ENCODE measurements around the gene ELL. TPM values are rescaled to one million over a fixed set of nuclear protein-coding genes. Genes with fewer than 3 reads are reported as not detected.
A peak's percentile ranks its signal among the peaks of the same experiment; 100 is the strongest.

ELL gene
- total RNA-seq, 1 experiment from 2014 or later, result 22.9 TPM

DNA sequence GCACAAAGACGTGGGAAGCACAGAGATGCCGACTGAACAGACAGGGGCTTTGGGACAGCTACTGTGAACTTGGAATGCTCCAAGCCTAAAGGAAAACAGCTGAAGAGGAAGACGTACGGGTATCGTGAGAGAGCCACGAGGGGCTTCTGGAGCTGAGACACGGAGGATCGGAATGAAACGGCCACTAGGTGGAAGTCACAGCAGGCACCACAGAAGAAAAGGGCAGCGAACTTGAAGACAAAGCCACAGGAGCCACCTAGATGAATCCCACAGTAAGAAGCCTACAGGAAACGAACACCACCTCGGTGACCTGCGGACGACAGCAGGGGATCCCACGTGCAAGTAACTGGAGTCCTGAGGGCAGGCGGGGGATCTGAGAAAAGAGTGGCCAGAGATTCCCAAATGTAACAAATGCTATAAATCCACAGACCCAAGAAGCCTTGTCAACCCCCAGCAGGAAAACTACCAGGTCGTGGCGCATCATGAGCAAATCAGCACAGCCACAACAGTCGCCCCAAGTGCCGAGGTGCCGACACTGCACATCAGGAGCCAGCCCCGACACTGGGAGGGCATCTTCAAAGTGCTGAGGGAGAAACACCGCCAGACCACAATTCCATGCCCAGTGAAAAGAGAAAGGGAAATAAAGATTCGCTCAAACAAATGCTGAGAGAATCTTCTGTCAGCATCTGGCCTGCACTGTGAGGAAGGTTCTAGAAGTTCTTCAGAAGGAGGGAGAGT, 44.7 kb downstream of the ELL start:
- POLR2A ChIA-PET, result no interaction called here

DNA sequence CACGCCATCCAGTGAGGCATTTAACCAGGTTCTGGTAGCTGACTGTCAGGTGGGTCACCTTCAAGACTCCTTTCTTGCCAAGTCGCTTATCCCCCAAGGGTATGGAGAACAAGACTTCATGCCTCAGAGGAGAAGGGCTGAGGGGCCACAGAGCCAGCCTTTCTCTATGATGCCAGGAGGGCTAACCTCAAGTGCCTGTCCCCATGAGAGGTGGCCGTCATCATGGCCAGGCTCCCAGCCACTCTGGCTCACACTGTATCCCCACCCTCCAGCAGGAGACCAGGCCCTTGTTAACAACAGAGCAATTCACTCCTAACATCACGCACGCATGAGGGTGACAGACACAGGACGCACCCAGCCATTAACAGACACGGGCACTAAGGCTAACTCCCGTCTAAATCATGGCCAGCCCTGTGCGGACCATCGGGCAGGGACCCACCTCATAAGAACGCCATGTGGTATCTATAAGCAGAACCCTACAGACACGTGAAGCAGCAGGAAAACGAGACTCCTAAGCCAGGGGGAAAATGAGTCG, 45.3 kb downstream of the ELL start:
- no TSS peak for BruUV-seq (replicated peaks)
- DNase-seq (ENCODE audit: low read depth, low spot score), result no peak
- peaks cover 80% of the 10 kb centered on the region for H3K79me2 ChIP-seq (ENCODE audit: insufficient read depth, low read length)
- no peak overlapping the region for H3K4me2 ChIP-seq (ENCODE audit: low read length)
- no peaks in the 10 kb centered on the region for H3K9me3 ChIP-seq (ENCODE audit: control insufficient read depth in 1 of 2, insufficient read depth in 1 of 2, low read depth in 1 of 2, low read length in 2 of 2)
- ATAC-seq, result no peak
- H4K20me1 ChIP-seq (ENCODE audit: insufficient read depth), result no peaks in the 10 kb centered on the region
- H3K27me3 ChIP-seq (ENCODE audit: insufficient read depth, low read length), result no peaks in the 10 kb centered on the region
- peaks cover 7 to 27% of the 10 kb centered on the region in 2 experiments for H3K4me1 ChIP-seq (ENCODE audit: control insufficient read depth in 1 of 2, insufficient read depth in 2 of 2, low read length in 2 of 2)
- CTCF ChIA-PET, result no interaction called here
- H2AFZ ChIP-seq (ENCODE audit: low read depth, low read length, poor library complexity, severe bottlenecking), result no peak overlapping the region
- H3K9ac ChIP-seq (ENCODE audit: low read length), result no peak overlapping the region
- no peak overlapping the region for H3K4me3 ChIP-seq (replicated peaks in 1 of 2; ENCODE audit: low read depth in 1 of 2, low read length in 2 of 2)
- H3K36me3 ChIP-seq (ENCODE audit: control insufficient read depth in 1 of 2, insufficient read depth in 2 of 2, low read length in 2 of 2), result no peaks in the 10 kb centered on the region; a peak in 1 of 4 replicates
- intact Hi-C loops (cut with micrococcal nuclease), result no loop called here
- H3K27ac ChIP-seq (ENCODE audit: low read depth, low read length), result no peak overlapping the region
- RAD21 ChIA-PET (ENCODE audit: low non-redundant PET in 1 of 2, low total read pairs in 2 of 2, uncharacterized antibody in 2 of 2, unreplicated experiment in 2 of 2), result no interaction called here
- no peaks in the 10 kb centered on the region for H3K9me2 ChIP-seq (ENCODE audit: insufficient read depth)
- POLR2A ChIA-PET, result no interaction called here
- TF ChIP-seq, protein P1, sequence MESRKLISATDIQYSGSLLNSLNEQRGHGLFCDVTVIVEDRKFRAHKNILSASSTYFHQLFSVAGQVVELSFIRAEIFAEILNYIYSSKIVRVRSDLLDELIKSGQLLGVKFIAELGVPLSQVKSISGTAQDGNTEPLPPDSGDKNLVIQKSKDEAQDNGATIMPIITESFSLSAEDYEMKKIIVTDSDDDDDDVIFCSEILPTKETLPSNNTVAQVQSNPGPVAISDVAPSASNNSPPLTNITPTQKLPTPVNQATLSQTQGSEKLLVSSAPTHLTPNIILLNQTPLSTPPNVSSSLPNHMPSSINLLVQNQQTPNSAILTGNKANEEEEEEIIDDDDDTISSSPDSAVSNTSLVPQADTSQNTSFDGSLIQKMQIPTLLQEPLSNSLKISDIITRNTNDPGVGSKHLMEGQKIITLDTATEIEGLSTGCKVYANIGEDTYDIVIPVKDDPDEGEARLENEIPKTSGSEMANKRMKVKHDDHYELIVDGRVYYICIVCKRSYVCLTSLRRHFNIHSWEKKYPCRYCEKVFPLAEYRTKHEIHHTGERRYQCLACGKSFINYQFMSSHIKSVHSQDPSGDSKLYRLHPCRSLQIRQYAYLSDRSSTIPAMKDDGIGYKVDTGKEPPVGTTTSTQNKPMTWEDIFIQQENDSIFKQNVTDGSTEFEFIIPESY (IDR thresholded peaks at IDR 0.05; ENCODE audit: extremely low read depth, insufficient replicate concordance, low read length), result no peak
- TF ChIP-seq SRF (IDR thresholded peaks at IDR 0.05; ENCODE audit: low read depth) (no peak), JUND (IDR thresholded peaks at IDR 0.05) (no peak), ELF1 (IDR thresholded peaks at IDR 0.05; ENCODE audit: borderline replicate concordance, low read depth) (no peak), EZH2phosphoT487 (IDR thresholded peaks at IDR 0.05; ENCODE audit: borderline replicate concordance) (no peak)
- TF ChIP-seq, protein P2, sequence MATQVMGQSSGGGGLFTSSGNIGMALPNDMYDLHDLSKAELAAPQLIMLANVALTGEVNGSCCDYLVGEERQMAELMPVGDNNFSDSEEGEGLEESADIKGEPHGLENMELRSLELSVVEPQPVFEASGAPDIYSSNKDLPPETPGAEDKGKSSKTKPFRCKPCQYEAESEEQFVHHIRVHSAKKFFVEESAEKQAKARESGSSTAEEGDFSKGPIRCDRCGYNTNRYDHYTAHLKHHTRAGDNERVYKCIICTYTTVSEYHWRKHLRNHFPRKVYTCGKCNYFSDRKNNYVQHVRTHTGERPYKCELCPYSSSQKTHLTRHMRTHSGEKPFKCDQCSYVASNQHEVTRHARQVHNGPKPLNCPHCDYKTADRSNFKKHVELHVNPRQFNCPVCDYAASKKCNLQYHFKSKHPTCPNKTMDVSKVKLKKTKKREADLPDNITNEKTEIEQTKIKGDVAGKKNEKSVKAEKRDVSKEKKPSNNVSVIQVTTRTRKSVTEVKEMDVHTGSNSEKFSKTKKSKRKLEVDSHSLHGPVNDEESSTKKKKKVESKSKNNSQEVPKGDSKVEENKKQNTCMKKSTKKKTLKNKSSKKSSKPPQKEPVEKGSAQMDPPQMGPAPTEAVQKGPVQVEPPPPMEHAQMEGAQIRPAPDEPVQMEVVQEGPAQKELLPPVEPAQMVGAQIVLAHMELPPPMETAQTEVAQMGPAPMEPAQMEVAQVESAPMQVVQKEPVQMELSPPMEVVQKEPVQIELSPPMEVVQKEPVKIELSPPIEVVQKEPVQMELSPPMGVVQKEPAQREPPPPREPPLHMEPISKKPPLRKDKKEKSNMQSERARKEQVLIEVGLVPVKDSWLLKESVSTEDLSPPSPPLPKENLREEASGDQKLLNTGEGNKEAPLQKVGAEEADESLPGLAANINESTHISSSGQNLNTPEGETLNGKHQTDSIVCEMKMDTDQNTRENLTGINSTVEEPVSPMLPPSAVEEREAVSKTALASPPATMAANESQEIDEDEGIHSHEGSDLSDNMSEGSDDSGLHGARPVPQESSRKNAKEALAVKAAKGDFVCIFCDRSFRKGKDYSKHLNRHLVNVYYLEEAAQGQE (IDR thresholded peaks at IDR 0.05; ENCODE audit: low read depth), result no peak
- TF ChIP-seq, protein P3, sequence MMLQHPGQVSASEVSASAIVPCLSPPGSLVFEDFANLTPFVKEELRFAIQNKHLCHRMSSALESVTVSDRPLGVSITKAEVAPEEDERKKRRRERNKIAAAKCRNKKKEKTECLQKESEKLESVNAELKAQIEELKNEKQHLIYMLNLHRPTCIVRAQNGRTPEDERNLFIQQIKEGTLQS (IDR thresholded peaks at IDR 0.05), result no peak

More for the DNA sequence above, 44.7 kb downstream of the ELL start:
- H3K4me1 ChIP-seq (ENCODE audit: control insufficient read depth in 1 of 2, insufficient read depth in 2 of 2, low read length in 2 of 2), result peaks cover 7 to 27% of the 10 kb centered on the region in 2 experiments
- CTCF ChIA-PET, result no interaction called here
- intact Hi-C loops (cut with micrococcal nuclease), result no loop called here
- ATAC-seq (no peak), DNase-seq (ENCODE audit: low read depth, low spot score) (no peak)
- H3K9me3 ChIP-seq (ENCODE audit: control insufficient read depth in 1 of 2, insufficient read depth in 1 of 2, low read depth in 1 of 2, low read length in 2 of 2), result no peaks in the 10 kb centered on the region
- no peaks in the 10 kb centered on the region; a peak in 1 of 4 replicates for H3K36me3 ChIP-seq (ENCODE audit: control insufficient read depth in 1 of 2, insufficient read depth in 2 of 2, low read length in 2 of 2)
- peaks cover 87% of the 10 kb centered on the region for H3K79me2 ChIP-seq (ENCODE audit: insufficient read depth, low read length)
- RAD21 ChIA-PET (ENCODE audit: low non-redundant PET in 1 of 2, low total read pairs in 2 of 2, uncharacterized antibody in 2 of 2, unreplicated experiment in 2 of 2), result no interaction called here
- no peak overlapping the region for H3K9ac ChIP-seq (ENCODE audit: low read length)
- H3K27me3 ChIP-seq (ENCODE audit: insufficient read depth, low read length), result no peaks in the 10 kb centered on the region
- no peaks in the 10 kb centered on the region for H3K9me2 ChIP-seq (ENCODE audit: insufficient read depth)
- TF ChIP-seq CEBPB (IDR thresholded peaks at IDR 0.05; ENCODE audit: low read depth), result no peak
- TF ChIP-seq, protein P4, sequence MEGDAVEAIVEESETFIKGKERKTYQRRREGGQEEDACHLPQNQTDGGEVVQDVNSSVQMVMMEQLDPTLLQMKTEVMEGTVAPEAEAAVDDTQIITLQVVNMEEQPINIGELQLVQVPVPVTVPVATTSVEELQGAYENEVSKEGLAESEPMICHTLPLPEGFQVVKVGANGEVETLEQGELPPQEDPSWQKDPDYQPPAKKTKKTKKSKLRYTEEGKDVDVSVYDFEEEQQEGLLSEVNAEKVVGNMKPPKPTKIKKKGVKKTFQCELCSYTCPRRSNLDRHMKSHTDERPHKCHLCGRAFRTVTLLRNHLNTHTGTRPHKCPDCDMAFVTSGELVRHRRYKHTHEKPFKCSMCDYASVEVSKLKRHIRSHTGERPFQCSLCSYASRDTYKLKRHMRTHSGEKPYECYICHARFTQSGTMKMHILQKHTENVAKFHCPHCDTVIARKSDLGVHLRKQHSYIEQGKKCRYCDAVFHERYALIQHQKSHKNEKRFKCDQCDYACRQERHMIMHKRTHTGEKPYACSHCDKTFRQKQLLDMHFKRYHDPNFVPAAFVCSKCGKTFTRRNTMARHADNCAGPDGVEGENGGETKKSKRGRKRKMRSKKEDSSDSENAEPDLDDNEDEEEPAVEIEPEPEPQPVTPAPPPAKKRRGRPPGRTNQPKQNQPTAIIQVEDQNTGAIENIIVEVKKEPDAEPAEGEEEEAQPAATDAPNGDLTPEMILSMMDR (IDR thresholded peaks at IDR 0.05 in 2 of 3, conservative IDR thresholded peaks at IDR 0.05 in 1 of 3; ENCODE audit: borderline replicate concordance in 1 of 3, insufficient read depth in 1 of 3, low read depth in 2 of 3, low read length in 2 of 3), result peak in 2 of 3 experiments; percentile 20 to 23; a peak in 2 of 6 replicates
- no peak overlapping the region for H3K4me2 ChIP-seq (ENCODE audit: low read length)
- H3K4me3 ChIP-seq (replicated peaks in 1 of 2; ENCODE audit: low read depth in 1 of 2, low read length in 2 of 2), result no peak overlapping the region
- H2AFZ ChIP-seq (ENCODE audit: low read depth, low read length, poor library complexity, severe bottlenecking), result no peak overlapping the region
- no peaks in the 10 kb centered on the region for H4K20me1 ChIP-seq (ENCODE audit: insufficient read depth)
- BruUV-seq (replicated peaks), result no TSS peak
- H3K27ac ChIP-seq (ENCODE audit: low read depth, low read length), result no peak overlapping the region
